ENCODE data around the gene PDCD1LG2.
A peak's percentile ranks its signal among the peaks of the same experiment; 100 is the strongest.

The PDCD1LG2 gene

GRCh38 chr9:5532790-5533189 is 22.5 kb downstream of the PDCD1LG2 start:
- no peak for DNase-seq

GRCh38 chr9:5536684-5537083 is 26.4 kb downstream of the PDCD1LG2 start:
- no peak for DNase-seq

- no peak for DNase-seq
Measured at GRCh38 chr9:5543875-5544702, 33.8 kb downstream of the PDCD1LG2 start.

GRCh38 chr9:5549658-5550650 is 39.6 kb downstream of the PDCD1LG2 start:
- peak; percentile 16 for DNase-seq

- no peak for DNase-seq
Measured at GRCh38 chr9:5551368-5552150, 41.2 kb downstream of the PDCD1LG2 start.

- no peak for DNase-seq
Measured at GRCh38 chr9:5552301-5552700, 42.0 kb downstream of the PDCD1LG2 start.

- DNase-seq, result no peak
Measured at GRCh38 chr9:5553211-5553610, 42.9 kb downstream of the PDCD1LG2 start.

- no peak for DNase-seq
Measured at GRCh38 chr9:5554254-5554653, 43.9 kb downstream of the PDCD1LG2 start.

- no peak for DNase-seq
Measured at GRCh38 chr9:5556101-5556705, 45.9 kb downstream of the PDCD1LG2 start.

GRCh38 chr9:5557606-5558587 is 47.6 kb downstream of the PDCD1LG2 start:
- DNase-seq, result no peak

GRCh38 chr9:5559659-5560058 is 49.3 kb downstream of the PDCD1LG2 start:
- DNase-seq, result no peak

- DNase-seq, result no peak
Measured at GRCh38 chr9:5560443-5561100, 50.2 kb downstream of the PDCD1LG2 start.

- no peak for DNase-seq
Measured at GRCh38 chr9:5561828-5562488, 51.6 kb downstream of the PDCD1LG2 start.

- no peak for DNase-seq
Measured at GRCh38 chr9:5562806-5563416, 52.6 kb downstream of the PDCD1LG2 start.

GRCh38 chr9:5563417-5563815 is 53.1 kb downstream of the PDCD1LG2 start:
- no peak for DNase-seq

GRCh38 chr9:5563886-5564285 is 53.6 kb downstream of the PDCD1LG2 start:
- no peak for DNase-seq

GRCh38 chr9:5566054-5566618 is 55.8 kb downstream of the PDCD1LG2 start:
- peak; percentile 26 for DNase-seq

GRCh38 chr9:5568868-5569267 is 58.5 kb downstream of the PDCD1LG2 start:
- DNase-seq, result no peak

GRCh38 chr9:5569409-5569808 is 59.1 kb downstream of the PDCD1LG2 start:
- no peak for DNase-seq
